Neuronal stem cell (in vitro differentiated cells): ENCODE measurements around the gene ROBO2. TPM values are rescaled to one million over a fixed set of nuclear protein-coding genes. Genes with fewer than 3 reads are reported as not detected.

ENCODE experiments used
- DNase-seq: peaks from one replicate; pipeline ENCODE4 v3.0.0-alpha.2; 2013; ENCODE audit warnings: low spot score
- H2AFZ ChIP-seq: one replicate; pipeline ENCODE4 v1.6.1; 2013; ENCODE audit warnings: mild to moderate bottlenecking, low read length, inconsistent platforms
- H2AK5ac ChIP-seq: 2 replicates; pipeline ENCODE4 v1.6.1; 2013; ENCODE audit warnings: low read depth, mild to moderate bottlenecking, inconsistent platforms, low read length, moderate library complexity, mixed read lengths
- H2BK120ac ChIP-seq: 2 replicates; pipeline ENCODE4 v1.6.1; 2013; ENCODE audit warnings: low read depth, mild to moderate bottlenecking, inconsistent platforms, low read length, moderate library complexity, mixed read lengths
- H2BK12ac ChIP-seq: one replicate; pipeline ENCODE4 v1.6.1; 2013; ENCODE audit warnings: low read length, inconsistent platforms
- H2BK15ac ChIP-seq: 2 replicates; pipeline ENCODE4 v1.6.1; 2013; ENCODE audit warnings: mild to moderate bottlenecking, low read length, inconsistent platforms, mixed read lengths
- H2BK5ac ChIP-seq: one replicate; pipeline ENCODE4 v1.6.1; 2013; ENCODE audit warnings: inconsistent platforms, mild to moderate bottlenecking, low read length, moderate library complexity
- H3K14ac ChIP-seq: one replicate; pipeline ENCODE4 v1.6.1; 2013; ENCODE audit warnings: low read length, inconsistent platforms
- H3K18ac ChIP-seq: 2 replicates; pipeline ENCODE4 v1.6.1; 2013; ENCODE audit warnings: low read length, inconsistent platforms
- H3K23ac ChIP-seq: 2 replicates; pipeline ENCODE4 v1.6.1; 2013; ENCODE audit warnings: low read depth, mild to moderate bottlenecking, mixed read lengths, low read length, inconsistent platforms; ENCODE audit not compliant: poor library complexity
- H3K27ac ChIP-seq: replicated peaks from 3 replicates; pipeline ENCODE4 v1.5.1; 2013; ENCODE audit warnings: low read length, inconsistent platforms
- H3K27me3 ChIP-seq, 3 experiments: 2 replicates each; pipeline ENCODE4 v1.6.1; 2013; ENCODE audit warnings: low read length in 3 of 3, mild to moderate bottlenecking in 2 of 3, inconsistent platforms in 1 of 3, low read depth in 1 of 3, mixed read lengths in 1 of 3, moderate library complexity in 1 of 3; ENCODE audit not compliant: control insufficient read depth in 3 of 3, insufficient read depth in 3 of 3
- H3K36me3 ChIP-seq, 2 donors: replicated peaks in 1 of 2; 2 replicates each; pipeline ENCODE4 v1.6.1; 2013; ENCODE audit warnings: low read length in 2 of 2; ENCODE audit not compliant: control insufficient read depth in 2 of 2, insufficient read depth in 2 of 2
- H3K4ac ChIP-seq: 2 replicates; pipeline ENCODE4 v1.6.1; 2013; ENCODE audit warnings: inconsistent platforms, mild to moderate bottlenecking, low read length, moderate library complexity
- H3K4me1 ChIP-seq, 2 donors: 1 replicate in 1 of 2; 2 replicates in 1 of 2; pipeline ENCODE4 v1.6.1; 2013; ENCODE audit warnings: low read length in 2 of 2, low read depth in 1 of 2; ENCODE audit not compliant: control insufficient read depth in 2 of 2, insufficient read depth in 1 of 2
- H3K4me2 ChIP-seq: one replicate; pipeline ENCODE4 v1.6.1; 2013; ENCODE audit warnings: mild to moderate bottlenecking, low read length, inconsistent platforms; ENCODE audit not compliant: insufficient read depth, poor library complexity, severe bottlenecking
- H3K4me3 ChIP-seq, 2 donors: 2 replicates each; pipeline ENCODE4 v1.5.1; 2013; ENCODE audit warnings: low read length in 2 of 2, mild to moderate bottlenecking in 2 of 2, inconsistent platforms in 1 of 2, moderate library complexity in 1 of 2
- H3K79me1 ChIP-seq: one replicate; pipeline ENCODE4 v1.6.1; 2013; ENCODE audit warnings: low read depth, mild to moderate bottlenecking, inconsistent platforms, low read length, moderate library complexity
- H3K9ac ChIP-seq: one replicate; pipeline ENCODE4 v1.6.1; 2013; ENCODE audit warnings: mild to moderate bottlenecking, low read depth, low read length, inconsistent platforms; ENCODE audit not compliant: poor library complexity
- H3K9me3 ChIP-seq, 2 donors: replicated peaks in 1 of 2; 2 replicates each; pipeline versions ENCODE3 to v1.6.1; 2013; ENCODE audit warnings: low read length in 2 of 2, mild to moderate bottlenecking in 2 of 2, inconsistent platforms in 1 of 2, low read depth in 1 of 2, mixed read lengths in 1 of 2, moderate library complexity in 1 of 2; ENCODE audit not compliant: control insufficient read depth in 2 of 2, insufficient read depth in 1 of 2
- H4K8ac ChIP-seq: one replicate; pipeline ENCODE4 v1.6.1; 2013; ENCODE audit warnings: low read depth, mild to moderate bottlenecking, inconsistent platforms, low read length, moderate library complexity
- H4K91ac ChIP-seq: one replicate; pipeline ENCODE4 v1.6.1; 2013; ENCODE audit warnings: low read length, low read depth, mild to moderate bottlenecking, inconsistent platforms; ENCODE audit not compliant: poor library complexity
- WGBS, 2 donors: extraction: QIAGEN DNeasy Blood & Tissue Kit; methylation state at CpG; one replicate each; pipeline ENCODE4 v1.1.7; 2013; ENCODE audit warnings: missing lambda C conversion rate in 2 of 2, mixed read lengths in 1 of 2; ENCODE audit not compliant: insufficient read length in 2 of 2, insufficient replicate concordance in 1 of 2; ENCODE audit errors: extremely low coverage in 2 of 2; 5-methylcytosine and 5-hydroxymethylcytosine counted together
- small RNA-seq: library from polyadenylated mRNA; stranded (forward); fragments of <200 nt; extraction: miRNeasy Mini kit (QIAGEN cat#:217004); gene quantifications from one replicate; pipeline ENCODE3, GENCODE V24; 2013; ENCODE audit not compliant: insufficient read depth

Gene ROBO2

GRCh38 chr3:77690284-77690845 is 650.5 kb downstream of the ROBO2 start:
- Histone ChIP-seq H4K91ac (no peak overlapping the region), H3K4ac (no peak overlapping the region), H4K8ac (no peak overlapping the region), H3K79me1 (no peaks in the 10 kb centered on the region), H2AFZ (peak overlapping the region; percentile 23), H3K27me3 (no peaks in the 10 kb centered on the region), H3K9me3 (no peaks in the 10 kb centered on the region), H3K9ac (no peak overlapping the region), H3K4me2 (no peak overlapping the region), H3K27ac (no peak overlapping the region), H2AK5ac (no peak overlapping the region), H3K36me3 (no peaks in the 10 kb centered on the region), H3K4me1 (no peaks in the 10 kb centered on the region), H2BK15ac (no peak overlapping the region), H3K14ac (no peak overlapping the region), H2BK120ac (no peak overlapping the region), H2BK12ac (no peak overlapping the region), H3K4me3 (no peak overlapping the region), H2BK5ac (no peak overlapping the region), H3K18ac (no peak overlapping the region), H3K23ac (no peak overlapping the region)
- no peak for DNase-seq
- WGBS, 2 donors, result no CpG with 5 or more reads among the region's 7 CpGs

- Histone ChIP-seq H3K4me3 (no peak overlapping the region), H3K27ac (no peak overlapping the region), H2BK15ac (no peak overlapping the region), H2BK120ac (no peak overlapping the region), H3K14ac (no peak overlapping the region), H2BK5ac (no peak overlapping the region), H3K9me3 (no peaks in the 10 kb centered on the region), H3K18ac (no peak overlapping the region), H3K4ac (no peak overlapping the region), H2BK12ac (no peak overlapping the region), H3K36me3 (no peaks in the 10 kb centered on the region), H3K4me1 (no peaks in the 10 kb centered on the region), H2AK5ac (no peak overlapping the region), H4K8ac (no peak overlapping the region), H3K23ac (no peak overlapping the region), H3K4me2 (no peak overlapping the region), H3K27me3 (no peaks in the 10 kb centered on the region), H2AFZ (no peak overlapping the region), H3K79me1 (no peaks in the 10 kb centered on the region), H4K91ac (no peak overlapping the region), H3K9ac (no peak overlapping the region)
- no peak for DNase-seq
- no CpG with 5 or more reads among the region's 2 CpGs for WGBS, 2 donors
These were observed 653.2 kb downstream of the ROBO2 start for GRCh38 chr3:77693147-77693546.

GRCh38 chr3:77699125-77699691 is 659.3 kb downstream of the ROBO2 start:
- H3K14ac ChIP-seq, result no peak overlapping the region
- no peaks in the 10 kb centered on the region for H3K27me3 ChIP-seq
- no peak overlapping the region for H3K4ac ChIP-seq
- H3K23ac ChIP-seq, result no peak overlapping the region
- DNase-seq, result no peak
- no peak overlapping the region for H2AFZ ChIP-seq
- no peak overlapping the region for H3K4me3 ChIP-seq
- H3K9ac ChIP-seq, result no peak overlapping the region
- no peak overlapping the region for H2BK120ac ChIP-seq
- H4K8ac ChIP-seq, result no peak overlapping the region
- H3K27ac ChIP-seq, result no peak overlapping the region
- no peak overlapping the region for H2AK5ac ChIP-seq
- H2BK12ac ChIP-seq, result no peak overlapping the region
- no peak overlapping the region for H3K4me2 ChIP-seq
- no peak overlapping the region for H3K18ac ChIP-seq
- H3K4me1 ChIP-seq, result no peaks in the 10 kb centered on the region
- H3K9me3 ChIP-seq, result no peaks in the 10 kb centered on the region
- no peaks in the 10 kb centered on the region for H3K36me3 ChIP-seq
- H2BK5ac ChIP-seq, result no peak overlapping the region
- no CpG with 5 or more reads among the region's 3 CpGs for WGBS, 2 donors
- H4K91ac ChIP-seq, result no peak overlapping the region
- no peak overlapping the region for H2BK15ac ChIP-seq
- no peaks in the 10 kb centered on the region for H3K79me1 ChIP-seq

Small RNAs within 50 kb of the gene (small RNA-seq; reads per million reads assigned to genes)
- gene RNU6-386P, result not detected
